Measurements from ENCODE around the gene CTNNA3. TPM values are rescaled to one million over a fixed set of nuclear protein-coding genes. Genes with fewer than 3 reads are reported as not detected.

CTNNA3 gene
- total RNA-seq, 4 donors from 2014 or later = 0.47 to 3.3 (median 0.80) TPM; not detected in 1

DNA sequence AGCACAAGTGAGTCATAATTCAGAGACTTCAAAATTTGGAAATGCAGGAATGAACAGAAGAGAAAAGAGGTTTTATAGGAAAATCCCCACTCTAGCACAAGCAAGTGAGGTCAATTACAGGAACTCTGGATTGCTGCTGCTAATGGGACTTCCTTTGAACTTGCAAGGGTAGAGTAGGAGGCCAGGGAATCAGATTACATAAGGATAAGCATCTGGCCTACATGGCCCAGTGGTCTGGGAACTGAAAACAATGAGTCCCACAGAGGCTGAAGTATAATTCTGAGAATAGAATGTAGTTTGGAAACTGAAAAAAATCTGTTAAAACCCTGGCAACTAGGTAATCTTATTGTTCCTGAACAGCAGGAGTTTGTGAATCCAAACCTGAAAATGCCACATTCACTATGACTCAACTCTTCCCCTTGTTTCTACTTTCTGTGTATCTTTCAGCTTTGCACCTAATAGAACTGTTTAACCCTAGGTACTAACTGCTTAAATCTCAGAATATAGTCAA is 66.5 kb downstream of the CTNNA3 start:
- no peak for TF ChIP-seq POLR2A (IDR thresholded peaks at IDR 0.05)
- TF ChIP-seq, protein P1, sequence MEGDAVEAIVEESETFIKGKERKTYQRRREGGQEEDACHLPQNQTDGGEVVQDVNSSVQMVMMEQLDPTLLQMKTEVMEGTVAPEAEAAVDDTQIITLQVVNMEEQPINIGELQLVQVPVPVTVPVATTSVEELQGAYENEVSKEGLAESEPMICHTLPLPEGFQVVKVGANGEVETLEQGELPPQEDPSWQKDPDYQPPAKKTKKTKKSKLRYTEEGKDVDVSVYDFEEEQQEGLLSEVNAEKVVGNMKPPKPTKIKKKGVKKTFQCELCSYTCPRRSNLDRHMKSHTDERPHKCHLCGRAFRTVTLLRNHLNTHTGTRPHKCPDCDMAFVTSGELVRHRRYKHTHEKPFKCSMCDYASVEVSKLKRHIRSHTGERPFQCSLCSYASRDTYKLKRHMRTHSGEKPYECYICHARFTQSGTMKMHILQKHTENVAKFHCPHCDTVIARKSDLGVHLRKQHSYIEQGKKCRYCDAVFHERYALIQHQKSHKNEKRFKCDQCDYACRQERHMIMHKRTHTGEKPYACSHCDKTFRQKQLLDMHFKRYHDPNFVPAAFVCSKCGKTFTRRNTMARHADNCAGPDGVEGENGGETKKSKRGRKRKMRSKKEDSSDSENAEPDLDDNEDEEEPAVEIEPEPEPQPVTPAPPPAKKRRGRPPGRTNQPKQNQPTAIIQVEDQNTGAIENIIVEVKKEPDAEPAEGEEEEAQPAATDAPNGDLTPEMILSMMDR (IDR thresholded peaks at IDR 0.05) = no peak
- no peak overlapping the region for H3K4me3 ChIP-seq
- H3K9me3 ChIP-seq = no peaks in the 10 kb centered on the region
- H3K4me1 ChIP-seq = no peaks in the 10 kb centered on the region
- no peak for DNase-seq
- H3K36me3 ChIP-seq = no peaks in the 10 kb centered on the region
- no peak overlapping the region for H3K27ac ChIP-seq
- H3K27me3 ChIP-seq = no peaks in the 10 kb centered on the region

DNA sequence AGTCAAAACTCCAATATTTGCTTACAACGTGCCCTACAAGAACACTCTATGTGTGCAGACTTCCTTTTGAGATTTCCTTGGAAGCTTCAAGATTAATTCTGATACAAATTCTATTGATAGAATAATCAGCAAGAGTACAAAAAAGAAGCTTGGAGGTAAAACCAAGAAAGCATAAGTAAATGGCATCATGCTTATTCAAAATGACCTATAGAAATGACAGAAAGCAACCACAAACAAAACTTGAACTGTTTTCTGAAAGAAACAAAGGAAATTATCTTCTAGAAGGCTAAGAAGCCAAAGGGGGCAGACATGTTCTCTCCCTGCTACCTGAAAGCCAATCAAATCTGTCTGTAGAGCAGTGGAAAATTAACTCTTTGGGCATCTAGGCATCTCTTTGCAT is 73.0 kb downstream of the CTNNA3 start:
- TF ChIP-seq, protein P1 (IDR thresholded peaks at IDR 0.05) = no peak
- TF ChIP-seq POLR2A (IDR thresholded peaks at IDR 0.05) = no peak
- Histone ChIP-seq H3K4me1 (no peaks in the 10 kb centered on the region), H3K27ac (no peak overlapping the region), H3K4me3 (no peak overlapping the region), H3K9me3 (no peaks in the 10 kb centered on the region), H3K36me3 (no peaks in the 10 kb centered on the region), H3K27me3 (no peaks in the 10 kb centered on the region)
- no peak for DNase-seq

DNA sequence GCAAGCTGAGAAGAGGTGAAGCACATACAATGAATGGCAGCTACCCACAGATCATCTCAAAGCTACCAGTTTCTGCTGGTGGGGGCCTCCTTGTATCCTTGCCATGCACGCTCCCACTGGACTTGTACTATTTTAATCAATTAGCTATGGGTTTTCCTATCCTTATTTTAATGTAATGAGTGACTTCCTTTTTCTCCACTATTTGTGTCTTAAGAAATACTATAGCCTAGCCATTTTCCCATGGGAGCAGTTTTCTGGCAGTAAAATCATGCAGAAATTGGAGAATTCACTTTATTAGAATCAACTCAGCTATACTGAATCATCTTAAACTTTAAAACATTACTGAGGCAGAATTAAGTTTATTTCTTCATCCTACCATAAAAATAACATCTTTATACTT is 73.5 kb downstream of the CTNNA3 start:
- no peaks in the 10 kb centered on the region for H3K36me3 ChIP-seq
- H3K27ac ChIP-seq = no peak overlapping the region
- no peak for TF ChIP-seq POLR2A (IDR thresholded peaks at IDR 0.05)
- TF ChIP-seq, protein P1 (IDR thresholded peaks at IDR 0.05) = no peak
- no peaks in the 10 kb centered on the region for H3K27me3 ChIP-seq
- H3K4me3 ChIP-seq = no peak overlapping the region
- no peaks in the 10 kb centered on the region for H3K9me3 ChIP-seq
- DNase-seq = no peak
- H3K4me1 ChIP-seq = no peaks in the 10 kb centered on the region

DNA sequence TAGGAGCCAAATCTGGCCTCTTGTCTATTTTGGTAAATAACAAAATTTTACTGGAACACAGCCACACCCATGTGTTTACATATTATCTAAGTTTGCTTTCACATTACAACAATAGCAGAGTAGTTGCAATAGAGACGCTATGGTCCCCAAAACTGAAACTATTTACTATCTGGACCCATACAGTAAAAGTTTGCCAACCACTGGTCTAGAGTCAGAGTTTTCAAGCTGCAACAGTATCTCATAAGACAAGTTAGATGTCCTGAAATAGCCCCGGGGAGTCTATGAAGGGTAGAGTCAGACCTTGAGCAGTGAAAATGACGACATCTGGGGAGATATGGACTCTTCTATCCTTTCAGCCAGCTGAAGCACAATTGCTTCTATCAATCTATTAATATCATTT is 74.2 kb downstream of the CTNNA3 start:
- H3K27ac ChIP-seq = no peak overlapping the region
- no peaks in the 10 kb centered on the region for H3K27me3 ChIP-seq
- TF ChIP-seq, protein P1 (IDR thresholded peaks at IDR 0.05) = no peak
- TF ChIP-seq POLR2A (IDR thresholded peaks at IDR 0.05) = no peak
- H3K9me3 ChIP-seq = no peaks in the 10 kb centered on the region
- H3K4me3 ChIP-seq = no peak overlapping the region
- H3K4me1 ChIP-seq = no peaks in the 10 kb centered on the region
- DNase-seq = no peak
- H3K36me3 ChIP-seq = no peaks in the 10 kb centered on the region

DNA sequence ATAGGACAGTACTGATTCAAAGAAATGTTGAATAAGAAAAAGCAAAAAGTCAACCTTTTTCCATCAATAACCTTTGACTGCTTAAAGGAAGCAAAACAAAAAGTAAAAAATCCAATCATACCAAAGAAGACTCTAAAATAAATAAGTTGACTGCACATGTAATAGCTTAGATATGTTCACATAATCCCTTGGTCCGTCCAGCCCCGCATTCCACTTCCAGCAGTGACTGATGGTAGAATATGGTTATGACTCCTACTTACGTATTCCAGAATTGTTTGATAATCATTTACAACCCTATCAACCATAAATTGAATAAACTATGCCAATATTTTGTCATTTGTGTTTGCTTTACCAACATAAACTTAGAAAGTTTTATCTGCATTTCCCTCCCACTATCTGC is 77.9 kb downstream of the CTNNA3 start:
- no peak for DNase-seq
- no peak overlapping the region for H3K27ac ChIP-seq
- no peaks in the 10 kb centered on the region for H3K36me3 ChIP-seq
- H3K9me3 ChIP-seq = no peaks in the 10 kb centered on the region
- H3K4me1 ChIP-seq = no peaks in the 10 kb centered on the region
- H3K27me3 ChIP-seq = no peaks in the 10 kb centered on the region
- TF ChIP-seq, protein P1 (IDR thresholded peaks at IDR 0.05) = no peak
- TF ChIP-seq POLR2A (IDR thresholded peaks at IDR 0.05) = no peak
- H3K4me3 ChIP-seq = no peak overlapping the region
